Ammon's horn (tissue), 1 donor: ENCODE measurements around the gene CNTNAP2.

ENCODE experiments used
- DNase-seq: peaks from one replicate; pipeline ENCODE4 v3.0.0-alpha.2; 2016; ENCODE audit warnings: low spot score

Gene CNTNAP2

GRCh38 chr7:147015999-147016398 lies 899.4 kb downstream of the CNTNAP2 start:
- no peak for DNase-seq

DNA sequence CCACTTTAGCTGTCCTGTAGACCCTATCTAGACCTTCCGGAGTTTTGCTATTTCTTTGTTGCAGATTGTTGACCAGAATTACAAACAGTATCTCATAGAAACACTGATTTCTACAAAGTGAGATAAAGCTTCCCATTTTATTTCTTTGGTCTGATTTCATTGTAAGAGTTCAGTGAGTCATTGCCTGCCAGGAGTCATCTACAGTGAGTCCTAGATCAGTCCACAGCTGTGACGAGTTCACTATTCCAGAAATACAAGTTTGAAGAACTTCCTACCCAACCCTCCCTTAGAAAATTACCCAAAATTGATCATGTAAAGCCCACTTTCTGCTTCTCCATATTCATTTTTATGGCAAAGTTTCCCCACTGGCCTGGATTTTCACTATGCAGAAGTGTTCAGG lies 905.5 kb downstream of the CNTNAP2 start:
- DNase-seq = no peak

- peak; percentile 30 for DNase-seq
These were observed 906.8 kb downstream of the CNTNAP2 start for GRCh38 chr7:147023440-147023839.

- DNase-seq = no peak
These were observed 913.4 kb downstream of the CNTNAP2 start for GRCh38 chr7:147029953-147030352.

GRCh38 chr7:147033641-147034040 lies 917.0 kb downstream of the CNTNAP2 start:
- DNase-seq = no peak

GRCh38 chr7:147041438-147041837 lies 924.8 kb downstream of the CNTNAP2 start:
- no peak for DNase-seq

DNA sequence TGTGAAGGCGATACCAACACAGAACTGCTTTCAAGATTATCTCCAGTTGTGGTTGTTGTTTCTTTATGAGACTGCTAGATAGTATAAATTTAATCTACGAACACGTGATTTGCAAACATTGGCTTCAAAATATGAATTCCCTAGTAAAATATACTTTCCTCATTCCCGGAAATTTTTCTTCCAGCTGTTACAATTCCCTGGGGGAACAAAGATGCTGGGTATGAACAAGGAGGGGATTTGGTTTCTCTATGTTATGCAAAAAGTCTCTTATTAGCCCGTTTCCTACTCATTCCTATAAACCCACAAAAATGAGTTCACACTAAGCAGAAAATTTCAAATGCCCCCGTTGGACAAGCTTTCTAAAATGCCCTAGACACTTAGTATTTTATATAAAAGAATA lies 928.3 kb downstream of the CNTNAP2 start:
- DNase-seq = no peak

- no peak for DNase-seq
These were observed 931.1 kb downstream of the CNTNAP2 start for GRCh38 chr7:147047696-147048095.

DNA sequence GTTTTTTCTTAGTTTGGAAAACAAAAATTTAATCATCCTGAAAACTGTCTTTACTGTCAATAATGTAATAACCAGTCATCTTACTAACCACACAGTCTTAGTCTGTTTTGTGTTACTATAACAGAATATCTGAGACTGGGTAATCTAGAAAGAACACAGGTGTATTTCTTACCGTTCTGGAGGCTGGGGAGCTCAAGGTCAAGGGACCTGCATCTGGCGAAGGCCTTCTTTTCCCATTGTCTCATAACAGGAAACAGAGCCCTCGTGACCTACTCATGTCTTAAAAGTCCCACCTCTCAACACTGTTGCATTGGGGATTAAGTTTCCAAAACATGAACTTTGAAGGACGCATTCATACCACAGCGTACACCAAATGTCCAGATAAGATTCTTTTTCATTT lies 932.3 kb downstream of the CNTNAP2 start:
- DNase-seq = no peak

DNA sequence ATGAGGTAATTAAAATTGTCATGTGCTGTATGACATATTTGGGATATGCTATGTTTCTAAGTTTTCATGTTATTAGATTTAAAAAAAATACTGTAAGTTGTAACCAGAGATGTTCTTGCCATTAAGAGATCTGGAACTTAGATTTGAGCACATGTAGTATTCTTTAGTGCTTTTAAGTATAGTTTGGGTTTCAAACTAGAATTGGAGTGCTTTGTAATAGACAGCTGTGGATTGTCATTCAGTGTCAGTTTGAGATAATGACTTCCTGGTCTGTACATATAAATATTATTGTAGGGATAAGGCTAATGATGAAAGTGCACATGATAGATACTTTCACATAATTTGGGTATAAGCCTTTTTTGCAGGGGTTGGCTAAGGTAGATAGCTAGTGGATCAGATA lies 936.2 kb downstream of the CNTNAP2 start:
- DNase-seq = no peak

DNA sequence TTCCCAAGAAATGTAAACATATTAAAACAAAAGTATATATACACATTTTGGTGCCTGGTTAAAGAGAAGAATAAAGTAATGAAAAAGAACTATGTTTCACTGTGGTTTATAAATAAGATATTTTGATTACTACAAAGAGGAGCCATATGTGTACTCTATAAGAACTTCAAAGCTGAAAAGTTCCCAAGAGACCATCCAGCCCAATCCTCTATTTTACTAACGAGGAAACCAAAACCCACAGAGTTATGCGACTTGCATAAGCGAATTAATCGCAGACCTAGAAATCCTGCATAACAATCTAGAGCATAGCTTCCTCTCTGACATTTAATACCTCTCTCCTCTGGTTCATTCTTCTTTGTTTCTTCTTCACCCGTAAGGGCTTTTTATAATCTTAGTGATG lies 937.1 kb downstream of the CNTNAP2 start:
- no peak for DNase-seq

- no peak for DNase-seq
These were observed 943.5 kb downstream of the CNTNAP2 start for GRCh38 chr7:147060070-147060469.

- DNase-seq = no peak
These were observed 946.3 kb downstream of the CNTNAP2 start for GRCh38 chr7:147062897-147063296.

GRCh38 chr7:147068842-147069241 lies 952.2 kb downstream of the CNTNAP2 start:
- no peak for DNase-seq

DNA sequence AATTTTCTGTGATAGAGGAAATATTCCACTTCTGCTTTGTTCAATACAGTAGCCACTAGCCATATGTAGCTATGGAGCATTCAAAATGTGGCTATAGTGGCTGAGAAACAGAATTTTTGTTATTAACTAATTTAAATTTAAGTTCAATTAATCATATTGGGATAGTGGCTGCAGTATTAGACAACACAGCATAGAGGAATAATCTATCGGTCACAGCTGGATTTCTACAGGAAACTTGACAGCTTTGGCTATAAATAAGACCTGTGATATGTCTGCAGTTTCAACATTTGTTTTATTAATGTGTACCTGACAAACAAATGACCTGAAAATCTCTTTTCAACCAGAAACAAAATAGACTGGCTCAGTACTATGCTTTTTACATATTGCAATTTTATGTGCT lies 953.2 kb downstream of the CNTNAP2 start:
- DNase-seq = no peak

DNA sequence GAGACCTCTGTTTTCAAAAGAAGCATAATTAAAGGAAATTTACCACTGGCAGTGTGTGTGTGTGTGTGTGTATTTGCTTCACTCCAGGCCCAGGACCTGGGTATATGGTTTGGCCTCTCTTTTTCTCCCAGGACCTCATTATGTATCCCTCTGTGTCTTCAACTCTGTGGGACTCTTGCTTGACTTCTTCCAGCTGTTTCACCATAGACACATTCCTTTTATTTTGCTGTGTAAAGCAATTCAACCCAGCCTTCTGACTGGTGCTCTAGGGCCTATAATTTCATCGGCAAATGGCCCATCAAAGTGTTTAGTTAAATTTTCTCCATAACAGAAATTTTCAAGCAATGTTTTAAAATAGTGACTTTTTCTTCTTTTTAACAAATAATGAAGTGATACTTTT lies 954.3 kb downstream of the CNTNAP2 start:
- DNase-seq = no peak

DNA sequence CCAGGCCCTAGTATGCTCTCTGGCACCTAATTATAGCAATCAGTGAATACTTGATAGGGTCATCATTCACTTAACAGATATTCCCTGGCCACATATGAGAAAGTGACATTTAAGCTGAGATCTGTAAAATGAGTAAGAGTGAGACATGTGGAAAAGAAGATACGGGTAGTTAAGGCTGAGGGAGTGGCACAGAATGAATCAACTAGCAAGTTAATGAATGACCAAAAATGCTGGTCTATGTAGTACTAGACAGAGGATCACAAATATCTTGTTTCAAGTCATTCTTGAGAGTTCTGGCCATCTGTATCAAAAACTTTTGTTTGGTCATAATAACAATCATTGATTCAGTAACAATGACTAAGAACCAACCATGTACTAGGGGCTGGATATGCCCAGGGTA lies 954.9 kb downstream of the CNTNAP2 start:
- DNase-seq = no peak

- DNase-seq = no peak
These were observed 961.7 kb downstream of the CNTNAP2 start for GRCh38 chr7:147078312-147078711.

GRCh38 chr7:147079083-147079482 lies 962.5 kb downstream of the CNTNAP2 start:
- no peak for DNase-seq

DNA sequence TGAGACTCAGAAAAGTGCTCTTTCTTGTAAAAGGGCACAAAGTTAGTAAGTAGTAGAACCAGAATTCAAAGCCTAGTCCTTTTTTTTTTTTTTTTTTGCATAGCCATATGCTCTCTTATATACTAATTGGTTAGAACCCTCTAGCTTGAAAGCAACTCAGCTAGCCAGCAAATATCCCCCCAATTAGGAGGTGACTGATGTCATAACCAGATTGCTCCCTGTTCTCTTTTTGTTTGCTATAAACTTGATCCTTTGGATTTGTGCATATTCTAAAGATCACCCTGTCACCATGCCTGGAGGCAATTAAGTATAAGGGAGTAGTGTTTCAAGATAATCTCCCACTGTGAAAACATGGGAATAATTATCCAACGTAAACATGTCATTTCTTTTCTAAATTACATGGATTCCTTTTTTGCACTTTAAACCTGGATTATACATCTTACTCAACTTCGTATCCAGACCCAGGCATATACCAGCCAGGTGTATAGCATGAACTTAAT lies 963.4 kb downstream of the CNTNAP2 start:
- DNase-seq = no peak

DNA sequence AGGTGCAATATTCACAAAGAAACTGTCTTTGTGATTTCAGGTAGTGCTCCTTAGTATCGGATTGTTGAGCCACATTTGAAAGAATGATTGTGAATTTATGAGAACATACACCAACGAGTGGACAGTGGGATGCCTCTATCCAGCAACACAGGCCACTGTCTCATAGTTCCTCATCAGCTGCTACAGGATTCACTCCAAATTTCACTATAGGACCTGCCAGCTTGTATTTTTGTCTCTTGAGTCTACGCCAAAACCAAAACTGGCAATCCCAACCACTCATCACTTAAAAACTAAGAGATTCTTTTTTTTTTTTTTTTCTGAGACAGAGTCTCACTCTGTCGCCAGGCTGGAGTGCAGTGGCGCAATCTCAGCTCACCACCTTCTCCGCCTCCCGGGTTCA lies 964.5 kb downstream of the CNTNAP2 start:
- DNase-seq = no peak

DNA sequence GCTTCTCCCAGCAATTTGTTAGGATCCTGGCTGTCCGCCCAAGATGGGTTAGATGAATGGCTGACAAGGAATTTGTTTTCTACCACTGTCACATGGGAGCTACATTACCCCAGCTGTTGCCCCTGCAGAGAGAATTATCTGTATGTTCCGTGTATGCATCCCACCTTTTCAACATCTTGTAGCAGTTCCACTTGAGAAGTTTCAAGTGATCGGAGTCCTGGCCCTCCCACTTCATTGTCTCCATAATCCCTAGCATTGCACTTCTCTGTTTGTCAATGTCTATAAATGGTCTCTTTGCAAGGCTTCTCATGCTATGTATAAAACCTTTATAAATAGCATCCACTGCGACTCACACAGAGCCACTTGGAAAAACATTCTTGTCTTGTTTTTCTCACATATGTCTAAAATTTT lies 972.5 kb downstream of the CNTNAP2 start:
- DNase-seq = no peak

- no peak for DNase-seq
These were observed 973.0 kb downstream of the CNTNAP2 start for GRCh38 chr7:147089608-147090007.

GRCh38 chr7:147096629-147097028 lies 980.0 kb downstream of the CNTNAP2 start:
- no peak for DNase-seq

GRCh38 chr7:147103224-147103623 lies 986.6 kb downstream of the CNTNAP2 start:
- no peak for DNase-seq
